NOMO-1 (cell line): Measurements from ENCODE around the gene BSND.

ENCODE experiments used
- DNase-seq, 2 experiments: peaks; one replicate each; lab custom pipeline; 2025; ENCODE audit not compliant: unreplicated experiment in 2 of 2; lab: John Stamatoyannopoulos, UW

The BSND gene

DNA sequence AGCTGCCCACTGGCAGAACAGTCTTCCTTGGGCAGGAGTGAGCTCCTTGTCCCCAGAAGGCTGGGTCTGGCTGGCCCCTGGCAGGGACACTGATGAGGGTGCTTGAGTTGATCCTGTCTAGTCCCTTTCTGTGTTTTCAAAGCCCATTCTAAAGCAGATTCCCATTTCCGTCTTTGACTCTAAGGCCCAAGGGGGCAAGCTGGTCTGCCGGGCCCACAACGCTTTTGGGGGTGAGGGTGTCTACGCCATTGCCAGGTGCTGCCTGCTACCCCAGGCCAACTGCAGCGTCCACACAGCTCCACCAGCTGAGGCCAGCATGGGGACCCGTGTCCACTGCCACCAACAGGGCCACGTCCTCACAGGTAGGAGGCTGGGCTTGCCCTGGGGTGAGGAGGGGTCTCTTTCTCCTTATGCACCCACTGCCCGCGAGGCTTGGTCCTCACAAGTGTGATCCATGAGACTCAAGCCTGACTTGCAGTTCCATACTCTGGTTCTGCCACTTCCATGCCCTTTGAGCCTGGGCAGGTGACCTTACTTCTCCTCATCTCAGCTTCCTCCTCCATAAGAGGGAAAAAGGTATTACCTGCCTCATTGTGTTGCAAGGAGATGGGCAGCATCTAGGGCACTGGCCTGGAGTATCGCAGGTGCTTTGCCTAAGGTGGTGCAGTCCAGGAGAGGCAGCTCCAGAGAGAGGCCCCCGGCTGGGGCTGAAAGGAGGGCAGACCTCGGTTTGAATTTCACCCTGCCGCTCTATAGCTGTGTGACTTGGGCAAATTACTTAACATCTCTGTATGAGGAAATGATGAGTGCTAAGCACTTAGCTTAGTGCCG, 60.8 kb downstream of the BSND start:
- no peak for DNase-seq

GRCh38 chr1:55060133-55060999, 61.6 kb downstream of the BSND start:
- no peak for DNase-seq

- no peak for DNase-seq
Measured at GRCh38 chr1:55061000-55061705, 62.4 kb downstream of the BSND start.
